Lung microvascular endothelial cell (primary cell): ENCODE measurements around the gene GRK4. TPM values are rescaled to one million over a fixed set of nuclear protein-coding genes. Genes with fewer than 3 reads are reported as not detected.

Experiments used
- DNase-seq, 2 donors: peaks; one replicate each; pipeline versions ENCODE4 v3.0.0 to v3.0.0-alpha.2; 2010; ENCODE audit warnings: low read depth in 2 of 2
- total RNA-seq: library from RNA; depleted of rRNA; stranded (reverse); fragments of >200 nt; gene quantifications from 2 replicates; pipeline ENCODE4 v1.2.1, GENCODE V29; 2014

GRK4 gene
- total RNA-seq, 1 donor from 2014 or later, result 3.0 TPM

- no peak for DNase-seq
These were observed 104.2 kb downstream of the GRK4 start for GRCh38 chr4:3067473-3068001.

- no peak for DNase-seq
These were observed 106.4 kb downstream of the GRK4 start for GRCh38 chr4:3069661-3070199.

- no peak for DNase-seq
These were observed 107.5 kb downstream of the GRK4 start for GRCh38 chr4:3070709-3071500.

DNA sequence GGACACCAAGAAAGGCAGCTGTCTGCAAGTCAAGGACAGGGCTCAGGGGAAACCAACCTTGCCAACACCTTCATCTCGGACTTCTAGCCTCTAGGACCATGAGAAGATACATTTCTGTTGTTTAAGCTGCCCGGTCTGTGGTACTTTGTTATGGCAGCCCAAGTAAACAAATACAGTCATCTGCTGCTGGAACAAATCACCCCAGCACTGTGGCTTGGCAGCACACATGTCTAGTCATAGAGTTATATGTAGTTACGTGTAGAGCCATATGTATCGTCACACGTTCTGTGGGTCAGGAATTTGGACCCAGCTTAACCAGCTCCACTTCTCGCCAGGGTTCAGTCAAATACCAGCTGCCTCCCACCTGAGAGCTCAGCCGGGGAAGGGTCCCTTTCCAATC is 108.4 kb downstream of the GRK4 start:
- no peak for DNase-seq

- peak in 1 of 2 donors; percentile 3 for DNase-seq
These were observed 110.0 kb downstream of the GRK4 start for GRCh38 chr4:3073158-3074077.

DNA sequence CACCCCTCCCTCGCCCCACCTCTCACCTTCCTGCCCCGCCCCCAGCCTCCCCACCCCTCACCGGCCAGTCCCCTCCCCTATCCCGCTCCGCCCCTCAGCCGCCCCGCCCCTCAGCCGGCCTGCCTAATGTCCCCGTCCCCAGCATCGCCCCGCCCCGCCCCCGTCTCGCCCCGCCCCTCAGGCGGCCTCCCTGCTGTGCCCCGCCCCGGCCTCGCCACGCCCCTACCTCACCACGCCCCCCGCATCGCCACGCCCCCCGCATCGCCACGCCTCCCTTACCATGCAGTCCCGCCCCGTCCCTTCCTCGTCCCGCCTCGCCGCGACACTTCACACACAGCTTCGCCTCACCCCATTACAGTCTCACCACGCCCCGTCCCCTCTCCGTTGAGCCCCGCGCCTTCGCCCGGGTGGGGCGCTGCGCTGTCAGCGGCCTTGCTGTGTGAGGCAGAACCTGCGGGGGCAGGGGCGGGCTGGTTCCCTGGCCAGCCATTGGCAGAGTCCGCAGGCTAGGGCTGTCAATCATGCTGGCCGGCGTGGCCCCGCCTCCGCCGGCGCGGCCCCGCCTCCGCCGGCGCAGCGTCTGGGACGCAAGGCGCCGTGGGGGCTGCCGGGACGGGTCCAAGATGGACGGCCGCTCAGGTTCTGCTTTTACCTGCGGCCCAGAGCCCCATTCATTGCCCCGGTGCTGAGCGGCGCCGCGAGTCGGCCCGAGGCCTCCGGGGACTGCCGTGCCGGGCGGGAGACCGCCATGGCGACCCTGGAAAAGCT is 110.9 kb downstream of the GRK4 start, which contains the start of the genes HTT and HTT-AS:
HTT (plus strand) TSS at position 604 of the 768 bp plus-strand sequence; CDS start at position 749, 145 bp downstream.
HTT-AS (minus strand) TSS at position 461 of the 768 bp plus-strand sequence.
- DNase-seq, result peak; percentile 95 to 96

GRCh38 chr4:3074846-3075651 is 111.7 kb downstream of the GRK4 start:
- DNase-seq, result peak; percentile 59 to 77

DNA sequence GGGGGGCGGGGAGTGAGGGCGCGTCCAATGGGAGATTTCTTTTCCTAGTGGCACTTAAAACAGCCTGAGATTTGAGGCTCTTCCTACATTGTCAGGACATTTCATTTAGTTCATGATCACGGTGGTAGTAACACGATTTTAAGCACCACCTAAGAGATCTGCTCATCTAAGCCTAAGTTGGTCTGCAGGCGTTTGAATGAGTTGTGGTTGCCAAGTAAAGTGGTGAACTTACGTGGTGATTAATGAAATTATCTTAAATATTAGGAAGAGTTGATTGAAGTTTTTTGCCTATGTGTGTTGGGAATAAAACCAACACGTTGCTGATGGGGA is 112.2 kb downstream of the GRK4 start:
- DNase-seq, result no peak

DNA sequence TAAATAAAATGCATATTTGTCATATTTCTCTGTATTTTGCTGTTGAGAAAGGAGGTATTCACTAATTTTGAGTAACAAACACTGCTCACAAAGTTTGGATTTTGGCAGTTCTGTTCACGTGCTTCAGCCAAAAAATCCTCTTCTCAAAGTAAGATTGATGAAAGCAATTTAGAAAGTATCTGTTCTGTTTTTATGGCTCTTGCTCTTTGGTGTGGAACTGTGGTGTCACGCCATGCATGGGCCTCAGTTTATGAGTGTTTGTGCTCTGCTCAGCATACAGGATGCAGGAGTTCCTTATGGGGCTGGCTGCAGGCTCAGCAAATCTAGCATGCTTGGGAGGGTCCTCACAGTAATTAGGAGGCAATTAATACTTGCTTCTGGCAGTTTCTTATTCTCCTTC is 114.4 kb downstream of the GRK4 start:
- no peak for DNase-seq

DNA sequence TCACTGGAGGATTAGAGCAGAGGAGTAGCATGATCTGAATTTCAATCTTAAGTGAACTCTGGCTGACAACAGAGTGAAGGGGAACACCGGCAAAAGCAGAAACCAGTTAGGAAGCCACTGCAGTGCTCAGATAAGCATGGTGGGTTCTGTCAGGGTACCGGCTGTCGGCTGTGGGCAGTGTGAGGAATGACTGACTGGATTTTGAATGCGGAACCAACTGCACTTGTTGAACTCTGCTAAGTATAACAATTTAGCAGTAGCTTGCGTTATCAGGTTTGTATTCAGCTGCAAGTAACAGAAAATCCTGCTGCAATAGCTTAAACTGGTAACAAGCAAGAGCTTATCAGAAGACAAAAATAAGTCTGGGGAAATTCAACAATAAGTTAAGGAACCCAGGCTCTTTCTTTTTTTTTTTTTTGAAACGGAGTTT is 116.3 kb downstream of the GRK4 start:
- no peak for DNase-seq

DNA sequence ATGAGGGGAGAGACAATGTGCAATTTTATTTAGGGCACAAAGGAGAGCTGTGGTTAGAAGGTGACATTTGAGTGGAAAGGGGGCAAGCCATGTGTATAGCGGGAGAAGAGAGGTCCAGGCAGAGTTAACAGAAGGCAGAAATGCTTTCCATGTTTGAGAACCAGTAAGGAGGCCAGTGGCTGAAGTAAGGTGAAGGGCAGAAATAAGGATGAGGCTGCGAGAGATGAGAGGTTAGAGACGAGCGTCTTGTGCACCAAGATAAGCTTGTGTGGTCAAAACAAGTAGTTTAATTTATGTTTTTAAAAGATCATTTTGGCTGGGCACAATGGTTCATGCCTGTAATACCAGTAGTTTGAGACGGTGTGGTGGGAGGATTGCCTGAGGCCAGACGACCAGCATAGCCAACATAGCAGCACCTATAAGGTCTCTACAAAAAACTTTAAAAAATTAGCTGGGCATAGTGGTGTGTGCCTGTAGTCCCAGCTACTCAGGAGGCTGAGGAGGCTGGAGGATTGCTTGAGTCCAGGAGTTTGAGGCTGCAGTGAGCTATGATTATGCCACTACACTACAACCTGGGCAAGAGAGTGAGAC is 119.6 kb downstream of the GRK4 start:
- DNase-seq, result no peak

- no peak for DNase-seq
These were observed 120.4 kb downstream of the GRK4 start for GRCh38 chr4:3083732-3084131.

DNA sequence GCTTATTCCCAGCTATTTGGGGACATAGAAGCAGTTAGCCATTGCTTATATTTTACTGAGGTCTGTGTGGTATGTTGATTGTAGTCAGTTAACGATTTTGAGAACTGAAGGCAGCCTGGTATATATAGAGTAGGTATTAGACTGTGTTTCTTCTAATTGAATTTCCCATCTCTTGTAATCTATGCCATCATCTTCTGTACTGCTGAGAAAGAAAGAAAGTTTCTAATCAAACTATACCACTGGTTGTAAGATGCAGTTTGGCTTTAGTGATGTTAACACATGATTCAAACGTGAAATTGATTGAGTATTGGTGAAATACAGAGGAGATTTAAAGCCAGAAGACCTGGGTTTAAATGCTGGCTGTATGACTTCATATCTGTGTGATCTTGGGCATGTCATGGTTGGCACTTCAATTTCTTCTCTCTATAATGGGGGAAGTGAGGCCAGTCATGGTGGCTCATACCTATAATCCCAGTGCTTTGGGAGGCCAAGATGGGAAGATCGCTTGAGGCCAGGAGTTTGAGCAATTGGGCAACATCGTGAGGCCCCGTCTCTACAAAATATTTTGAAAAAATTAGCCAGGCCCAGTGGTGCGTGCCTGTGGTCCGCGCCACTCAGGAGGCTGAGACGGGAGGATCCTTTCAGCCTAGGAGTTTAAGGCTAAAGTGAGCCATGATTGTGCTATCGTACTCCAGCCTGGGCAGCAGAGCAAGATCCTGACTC is 122.7 kb downstream of the GRK4 start:
- DNase-seq, result no peak

GRCh38 chr4:3087115-3087797 is 123.9 kb downstream of the GRK4 start:
- DNase-seq, result no peak
